HG02852 (cell line): Measurements from ENCODE around the gene DIS3L2.

Source experiments
- ATAC-seq: cut with Tn5 transposase; IDR thresholded peaks from one replicate; pipeline ENCODE4 v1.9.1; 2021; ENCODE audit warnings: mild to moderate bottlenecking, moderate library complexity; ENCODE audit not compliant: unreplicated experiment

DIS3L2 gene

GRCh38 chr2:232340171-232340935 is 378.8 kb downstream of the DIS3L2 start:
- ATAC-seq, result no peak

DNA sequence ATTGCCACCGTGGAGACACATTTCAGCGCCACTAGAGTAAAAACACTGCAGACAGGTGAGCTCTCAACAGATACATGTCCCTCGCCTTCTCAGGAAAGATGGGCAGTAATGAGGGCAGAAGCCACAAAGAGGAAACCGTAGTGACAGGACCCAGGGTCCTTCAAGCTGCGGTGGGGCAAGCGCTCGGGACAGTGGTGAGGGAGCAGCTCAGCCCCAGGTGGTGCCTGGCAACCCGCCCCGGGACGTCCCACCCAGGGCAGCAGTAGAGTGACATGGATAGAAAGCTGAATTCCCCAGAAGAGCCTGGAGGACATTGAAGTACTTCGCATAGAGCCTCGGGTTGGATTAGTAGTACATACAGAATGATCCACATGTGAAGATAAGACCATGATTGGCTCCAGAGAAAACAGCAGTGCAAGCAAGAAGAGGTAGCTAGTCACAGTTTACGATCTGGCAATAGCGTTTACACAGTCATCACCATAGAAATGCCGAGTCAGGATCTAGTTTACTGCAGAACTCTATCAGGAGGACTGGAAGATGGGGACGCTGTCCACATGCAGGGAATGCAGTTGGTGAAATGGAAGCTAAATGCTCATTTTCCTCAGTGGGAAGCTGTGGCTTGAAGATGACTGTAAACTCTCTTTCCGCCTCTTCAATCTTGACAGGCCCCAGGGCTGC is 379.7 kb downstream of the DIS3L2 start:
- ATAC-seq, result no peak

- no peak for ATAC-seq
Observed at GRCh38 chr2:232341739-232342126, 380.2 kb downstream of the DIS3L2 start.

DNA sequence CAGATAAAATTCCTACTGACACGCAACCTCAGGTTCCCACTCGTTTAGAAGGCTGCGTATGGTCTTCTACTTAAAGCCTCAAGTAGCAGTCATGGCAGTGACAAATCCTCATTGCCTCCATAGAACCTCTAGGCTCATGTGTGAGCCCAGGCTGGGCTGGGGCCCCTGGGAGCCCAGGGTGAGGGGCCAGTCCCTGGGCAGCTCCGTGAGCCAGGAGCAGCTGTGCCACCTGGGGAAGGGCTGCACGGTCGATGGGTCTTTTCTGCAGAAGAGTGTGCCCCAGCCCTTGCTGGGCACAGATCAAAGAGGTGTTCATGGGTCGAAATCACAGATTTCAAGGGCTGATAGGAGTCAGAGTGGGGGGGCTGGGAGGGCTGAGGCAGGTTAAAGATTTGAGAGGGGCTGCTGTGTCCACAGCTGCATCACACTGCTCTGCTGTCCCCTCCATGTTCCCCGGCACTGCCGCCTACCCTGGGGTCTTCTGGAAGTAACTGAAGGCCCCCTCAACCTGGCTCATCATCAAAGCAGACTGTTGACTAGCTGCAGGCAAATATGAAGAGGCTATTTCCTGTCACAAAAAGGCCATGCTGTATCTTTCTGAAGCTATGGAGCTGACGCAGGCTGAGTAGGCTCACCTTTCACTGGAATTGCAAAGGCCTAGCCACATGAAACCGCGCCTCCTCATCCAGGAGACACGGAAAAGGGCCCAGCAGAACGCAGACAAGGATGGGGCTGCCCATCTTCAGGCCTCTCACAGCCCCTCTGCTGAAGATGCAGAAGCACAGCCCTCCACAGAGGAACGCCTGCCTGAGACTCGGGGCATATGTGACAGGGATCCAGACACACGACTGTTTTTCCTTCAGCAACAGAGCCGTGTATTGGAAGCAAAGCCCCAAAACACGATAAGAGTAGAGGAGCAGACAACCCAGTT is 381.4 kb downstream of the DIS3L2 start:
- no peak for ATAC-seq

- no peak for ATAC-seq
Observed at GRCh38 chr2:232343821-232344220, 382.3 kb downstream of the DIS3L2 start.

DNA sequence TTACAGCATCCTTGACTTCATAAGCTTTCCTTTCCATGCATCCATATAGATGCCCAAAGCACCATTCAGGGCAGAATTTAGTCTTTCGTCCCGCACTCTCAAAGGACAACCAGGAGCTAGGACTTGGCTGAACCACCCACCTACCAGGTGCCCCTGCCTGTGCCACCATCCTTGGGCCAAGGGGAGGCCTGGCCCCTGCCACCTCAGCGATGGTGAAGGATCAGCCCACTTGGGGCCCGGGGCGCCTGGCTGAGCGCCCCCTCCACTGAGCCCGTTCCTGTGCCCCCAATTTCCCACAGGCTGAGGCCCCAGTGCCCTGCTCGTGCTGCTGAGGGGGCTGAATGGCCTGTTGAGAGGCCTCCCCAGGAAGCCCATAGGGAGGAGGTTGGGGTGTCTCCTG is 383.7 kb downstream of the DIS3L2 start:
- no peak for ATAC-seq

- no peak for ATAC-seq
Observed at GRCh38 chr2:232347369-232347768, 385.9 kb downstream of the DIS3L2 start.

DNA sequence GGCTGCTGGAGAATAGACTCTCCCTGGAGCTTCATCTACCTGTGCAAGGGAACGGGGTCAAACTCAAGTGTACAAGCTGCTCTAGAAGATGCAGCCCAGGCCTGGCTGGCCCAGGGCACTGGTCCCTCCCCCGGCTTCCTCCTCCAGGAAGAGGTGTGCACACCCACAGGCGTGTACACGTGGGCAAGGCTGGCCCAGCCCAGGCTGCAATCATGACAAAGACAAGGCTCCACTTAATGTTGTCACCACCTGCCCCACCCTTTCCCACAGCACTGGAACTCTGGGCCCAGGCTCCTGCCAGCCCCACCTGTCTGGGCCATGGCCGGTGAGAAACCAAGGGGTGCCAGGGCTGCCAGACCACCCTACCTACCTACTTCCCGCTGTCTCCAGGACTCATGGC is 387.4 kb downstream of the DIS3L2 start:
- no peak for ATAC-seq

DNA sequence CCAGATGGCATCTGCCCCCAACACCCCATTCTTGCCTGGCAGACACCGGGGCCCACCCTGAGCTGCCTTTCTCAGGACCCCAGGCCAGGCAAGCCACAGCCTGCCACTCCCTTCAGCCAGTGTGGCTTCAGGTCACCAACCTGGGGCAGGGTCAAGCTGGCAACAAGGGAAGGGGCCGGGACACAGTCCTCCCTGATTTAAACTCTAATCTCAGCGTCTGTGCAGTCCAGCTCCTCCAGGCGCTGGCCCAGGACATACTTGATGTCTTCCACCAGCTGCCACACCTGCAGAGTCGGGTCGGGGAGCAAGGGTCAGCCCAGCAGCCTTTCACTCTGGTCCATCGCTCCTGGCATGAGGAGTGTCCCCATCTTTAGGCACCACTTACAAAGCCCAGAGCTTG is 388.0 kb downstream of the DIS3L2 start:
- ATAC-seq, result no peak

DNA sequence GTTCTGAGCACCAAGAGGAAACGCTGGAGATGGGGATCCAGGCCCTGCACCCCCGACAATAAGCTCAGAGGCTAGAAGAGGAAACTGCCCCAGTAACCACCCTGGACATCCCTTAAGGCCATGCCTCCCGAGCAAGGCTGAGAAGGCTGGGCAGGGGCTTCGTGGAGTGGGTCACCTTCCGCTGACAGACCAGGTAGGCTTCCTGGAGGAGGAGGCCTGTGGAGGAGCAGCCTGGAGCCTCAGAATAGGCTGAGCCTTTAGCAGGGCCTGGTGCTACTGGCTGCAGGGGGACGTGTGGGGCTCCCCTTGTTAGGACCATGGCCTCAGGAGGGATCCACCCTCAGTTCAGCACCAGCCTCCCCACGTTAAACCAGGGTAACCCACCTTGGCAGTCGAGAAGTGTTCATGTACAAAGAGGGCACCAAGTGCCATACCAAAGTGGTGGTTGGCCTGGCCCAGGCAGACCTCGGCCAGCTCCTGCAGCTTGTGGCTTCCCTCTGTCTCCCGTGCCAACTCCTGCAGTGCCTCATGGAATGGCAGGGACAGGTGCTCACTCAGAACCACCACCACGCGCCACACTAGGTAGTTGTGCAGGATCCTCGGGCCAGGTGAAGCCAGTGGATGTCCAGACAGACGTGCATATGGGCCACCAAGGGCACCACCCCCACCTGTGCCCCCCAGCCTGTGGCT is 388.6 kb downstream of the DIS3L2 start:
- no peak for ATAC-seq

- no peak for ATAC-seq
Observed at GRCh38 chr2:232350804-232351685, 389.5 kb downstream of the DIS3L2 start.

DNA sequence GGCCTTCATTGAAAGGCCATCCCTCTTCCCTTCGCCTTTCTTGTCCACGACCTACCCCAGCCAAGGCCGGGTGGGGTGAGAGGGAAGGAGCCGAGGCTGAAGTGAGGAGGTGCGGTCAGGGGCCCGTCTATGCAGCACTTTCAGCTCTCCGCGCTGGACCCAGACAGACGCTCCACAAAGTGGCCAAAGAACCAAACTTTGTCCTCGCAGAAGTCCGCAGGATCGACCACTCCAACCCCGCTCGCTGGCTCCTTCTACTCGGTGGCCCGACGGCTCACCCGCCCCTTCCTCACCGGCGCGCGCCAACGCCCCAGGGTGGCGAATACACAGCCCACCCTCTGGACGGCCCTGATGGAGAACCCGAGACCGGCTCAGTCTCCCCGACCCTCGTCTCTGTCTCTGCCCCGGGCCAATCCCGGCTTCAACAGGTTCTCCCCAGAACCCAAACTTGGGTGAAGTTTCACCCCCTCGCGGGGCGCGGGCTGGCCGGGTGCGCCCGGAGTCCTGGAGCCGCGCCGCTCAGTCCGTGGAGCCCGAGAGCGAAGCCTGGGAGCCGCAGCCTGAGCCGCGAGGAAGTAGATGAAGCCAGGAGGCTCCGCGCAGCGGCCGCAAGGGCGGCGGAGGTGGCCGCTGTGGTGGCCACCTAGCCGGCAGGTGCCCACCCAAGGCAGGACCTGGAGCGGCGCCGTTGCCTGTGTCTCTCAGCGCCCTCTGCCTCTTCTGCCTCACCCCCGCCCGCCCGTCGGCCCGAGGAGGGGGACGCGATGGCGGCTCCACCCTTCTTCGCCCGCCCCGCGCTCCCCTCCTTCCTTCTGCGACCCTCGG is 390.4 kb downstream of the DIS3L2 start:
- ATAC-seq, result no peak

DNA sequence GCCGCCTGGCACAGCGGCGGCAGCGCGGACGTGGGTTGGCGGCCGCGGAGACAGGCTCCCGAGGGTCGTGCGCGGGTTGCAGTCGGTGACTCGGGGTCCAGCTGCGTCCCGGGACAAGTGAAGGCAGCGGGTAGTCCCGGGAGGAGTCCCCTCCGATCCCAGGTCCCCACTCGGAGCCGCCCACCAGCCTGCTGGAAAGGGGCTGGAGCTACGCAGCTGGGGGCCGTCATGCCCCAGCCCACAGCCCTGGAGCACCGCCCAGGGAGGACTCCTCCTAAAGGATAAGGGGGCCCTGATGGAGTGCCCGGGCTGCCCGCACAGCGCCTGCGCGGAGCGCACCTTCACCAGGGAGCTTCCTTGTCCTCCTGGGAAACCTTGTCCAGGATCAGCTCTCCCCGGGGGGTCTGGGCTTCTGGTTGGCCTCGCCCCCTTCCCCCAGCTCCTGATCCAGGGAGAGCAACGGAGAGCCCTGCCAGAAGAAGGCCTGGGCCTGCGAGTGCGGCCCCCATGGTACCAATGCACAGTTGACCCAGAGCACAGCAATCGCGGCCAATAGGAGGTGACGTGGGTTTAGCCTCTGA is 391.1 kb downstream of the DIS3L2 start:
- ATAC-seq, result no peak

DNA sequence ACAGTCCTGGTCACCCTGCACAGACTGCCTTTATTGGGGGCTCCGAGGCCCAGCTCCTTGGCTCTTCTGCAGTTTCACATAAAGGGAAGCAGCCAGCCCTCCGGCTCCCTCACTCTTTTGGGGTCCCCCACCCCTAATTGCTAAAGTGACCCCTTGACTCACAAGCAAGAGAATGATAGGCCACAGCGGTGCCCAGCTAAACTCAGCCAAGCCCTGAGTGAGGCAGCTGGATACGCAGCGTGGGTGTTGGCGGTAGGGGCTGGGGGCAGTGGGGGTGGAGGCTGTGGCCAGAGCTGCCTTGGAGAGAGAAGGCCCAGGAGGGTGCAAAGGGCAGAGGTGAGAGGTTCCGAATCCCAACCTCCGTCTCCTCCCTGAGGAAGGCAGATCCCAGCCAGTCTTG is 391.6 kb downstream of the DIS3L2 start:
- ATAC-seq, result no peak

DNA sequence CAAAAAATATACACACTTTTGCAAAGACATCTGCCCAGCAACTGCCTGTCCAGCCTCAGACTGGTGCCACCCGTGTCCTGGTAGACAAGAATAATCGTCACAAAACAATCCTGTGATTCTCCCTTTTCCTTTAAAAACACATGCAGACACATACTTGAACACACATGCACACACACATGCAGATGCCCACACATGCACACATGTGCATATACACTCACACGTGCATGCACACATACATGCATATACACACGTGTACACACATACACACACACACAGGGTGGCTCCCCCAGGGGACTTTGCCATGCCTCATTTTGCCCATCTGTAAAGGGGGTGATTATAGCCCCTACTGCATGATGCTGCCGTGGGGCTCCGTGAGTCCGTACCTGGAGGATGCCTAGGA is 392.1 kb downstream of the DIS3L2 start:
- no peak for ATAC-seq

GRCh38 chr2:232354069-232354468 is 392.6 kb downstream of the DIS3L2 start:
- ATAC-seq, result no peak

DNA sequence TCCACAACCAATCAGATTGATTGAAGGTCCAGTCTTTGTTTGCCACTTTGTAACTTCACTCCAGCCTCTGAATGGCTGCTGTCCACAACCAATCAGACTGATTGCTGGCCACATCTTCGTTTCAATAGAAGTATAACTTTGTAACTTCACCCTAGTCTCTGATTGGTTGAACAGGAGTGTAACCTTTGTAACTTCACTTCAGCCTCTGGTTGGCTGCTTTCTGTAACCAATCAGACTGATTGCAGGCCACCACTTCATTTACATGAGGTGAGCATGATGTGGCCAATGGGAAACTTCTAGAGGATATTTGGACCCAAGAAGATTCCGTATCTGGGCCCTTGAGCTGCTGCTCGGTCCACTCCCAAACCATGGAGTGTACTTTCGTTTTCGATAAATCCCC is 400.1 kb downstream of the DIS3L2 start:
- no peak for ATAC-seq

- no peak for ATAC-seq
Observed at GRCh38 chr2:232362174-232362900, 400.8 kb downstream of the DIS3L2 start.
